HG03558 (cell line): ENCODE results near the gene CCDC30.
"Not testable (repeated sequence)": the region's sequence is repeated elsewhere in the genome, so short reads cannot be mapped to it uniquely, and the experiment has no call there.

Experiments
- ATAC-seq: cut with Tn5 transposase; IDR thresholded peaks from one replicate; pipeline ENCODE4 v1.9.1; 2021; ENCODE audit warnings: moderate number of reproducible peaks; ENCODE audit not compliant: unreplicated experiment; ENCODE audit errors: extremely low read depth

The CCDC30 gene

GRCh38 chr1:42511581-42512155 is 48.6 kb downstream of the CCDC30 start:
- ATAC-seq = not testable (repeated sequence)

GRCh38 chr1:42518908-42519307 is 55.8 kb downstream of the CCDC30 start:
- ATAC-seq = no peak

- ATAC-seq = no peak
These were observed 60.1 kb downstream of the CCDC30 start for GRCh38 chr1:42523171-42523570.

- ATAC-seq = no peak
These were observed 61.2 kb downstream of the CCDC30 start for GRCh38 chr1:42524330-42524729.

GRCh38 chr1:42529724-42530181 is 66.7 kb downstream of the CCDC30 start:
- no peak for ATAC-seq

GRCh38 chr1:42531043-42531442 is 68.0 kb downstream of the CCDC30 start:
- no peak for ATAC-seq

GRCh38 chr1:42533101-42533863 is 70.2 kb downstream of the CCDC30 start:
- no peak for ATAC-seq

- ATAC-seq = no peak
These were observed 78.0 kb downstream of the CCDC30 start for GRCh38 chr1:42541104-42541503.

- ATAC-seq = no peak
These were observed 88.1 kb downstream of the CCDC30 start for GRCh38 chr1:42551180-42551579.

GRCh38 chr1:42551590-42551989 is 88.5 kb downstream of the CCDC30 start:
- no peak for ATAC-seq

- ATAC-seq = no peak
These were observed 89.5 kb downstream of the CCDC30 start for GRCh38 chr1:42552636-42553035.

GRCh38 chr1:42557230-42557851 is 94.3 kb downstream of the CCDC30 start:
- no peak for ATAC-seq

- ATAC-seq = no peak
These were observed 104.0 kb downstream of the CCDC30 start for GRCh38 chr1:42567038-42567437.

GRCh38 chr1:42576935-42577334 is 113.8 kb downstream of the CCDC30 start:
- ATAC-seq = no peak

- no peak for ATAC-seq
These were observed 122.9 kb downstream of the CCDC30 start for GRCh38 chr1:42586016-42586415.

- ATAC-seq = no peak
These were observed 124.7 kb downstream of the CCDC30 start for GRCh38 chr1:42587753-42588152.

- ATAC-seq = no peak
These were observed 129.7 kb downstream of the CCDC30 start for GRCh38 chr1:42592811-42593210.

- ATAC-seq = no peak
These were observed 130.5 kb downstream of the CCDC30 start for GRCh38 chr1:42593486-42594100.

GRCh38 chr1:42601472-42601871 is 138.4 kb downstream of the CCDC30 start:
- ATAC-seq = no peak

GRCh38 chr1:42613803-42614131 is 150.7 kb downstream of the CCDC30 start:
- ATAC-seq = no peak

- ATAC-seq = no peak
These were observed 155.8 kb downstream of the CCDC30 start for GRCh38 chr1:42618866-42619265.
